Nephron (organoid): ENCODE results near the gene PORCN.

Experiments
- H3K27ac Mint-ChIP-seq, 3 experiments: 2 replicates each; pipeline ENCODE4 v1.8.0; 2020; ENCODE audit warnings: mixed read lengths in 3 of 3, mild to moderate bottlenecking in 2 of 3, moderate library complexity in 1 of 3
- H3K27me3 Mint-ChIP-seq: 2 replicates; pipeline ENCODE4 v1.8.0; 2021; ENCODE audit warnings: low read depth, mild to moderate bottlenecking, moderate library complexity, mixed read lengths
- H3K36me3 Mint-ChIP-seq: 2 replicates; pipeline ENCODE4 v1.8.0; 2020; ENCODE audit warnings: low read depth, mixed read lengths
- H3K4me1 Mint-ChIP-seq: 2 replicates; pipeline ENCODE4 v1.8.0; 2020; ENCODE audit warnings: mixed read lengths
- H3K4me3 Mint-ChIP-seq, 3 experiments: 2 replicates each; pipeline ENCODE4 v1.8.0; 2020; ENCODE audit warnings: mild to moderate bottlenecking in 3 of 3, mixed read lengths in 3 of 3, moderate library complexity in 2 of 3
- H3K9me3 Mint-ChIP-seq: 2 replicates; pipeline ENCODE4 v1.8.0; 2020; ENCODE audit warnings: mixed read lengths
- TF ChIP-seq, protein P1 (sequence below), 3 experiments: fragments of 200-600 bp; sonication (generic); IDR thresholded peaks; one replicate each; pipeline ENCODE4 v1.5.0; 2021; ENCODE audit warnings: antibody characterized with exemption in 3 of 3; ENCODE audit not compliant: unreplicated experiment in 3 of 3

Gene PORCN

DNA sequence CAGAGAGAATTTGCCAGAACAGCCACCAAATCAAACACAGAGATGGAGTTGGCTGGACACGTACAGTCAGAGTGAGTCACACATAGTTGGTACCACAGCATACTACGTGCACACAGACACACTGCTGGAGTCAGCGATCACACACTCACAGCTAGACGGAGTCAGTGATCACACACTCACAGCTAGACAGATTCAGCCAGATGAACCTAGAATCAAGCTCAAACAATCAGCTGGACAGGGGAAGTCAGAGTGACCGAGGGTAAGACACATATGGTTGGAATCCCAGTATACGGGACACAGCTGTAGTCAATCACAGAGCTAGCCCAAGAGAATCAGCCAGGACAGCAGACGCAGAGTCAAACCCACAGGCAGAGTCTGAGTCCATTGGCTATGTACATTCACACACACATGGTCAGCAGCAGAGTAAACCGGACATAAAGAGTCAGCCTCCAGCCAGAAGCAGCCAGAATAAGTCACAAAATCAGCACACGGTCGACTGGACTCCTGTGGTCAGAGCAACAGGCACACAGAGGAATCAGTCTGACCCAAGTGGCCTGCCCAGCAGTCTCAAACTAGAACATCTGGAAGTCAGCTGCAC lies 43.4 kb upstream of the PORCN start:
- H3K27ac Mint-ChIP-seq: peak overlapping the region; percentile 2 to 83 (median 59)
- peaks cover 17% of the 10 kb centered on the region for H3K9me3 Mint-ChIP-seq
- TF ChIP-seq, protein P1, sequence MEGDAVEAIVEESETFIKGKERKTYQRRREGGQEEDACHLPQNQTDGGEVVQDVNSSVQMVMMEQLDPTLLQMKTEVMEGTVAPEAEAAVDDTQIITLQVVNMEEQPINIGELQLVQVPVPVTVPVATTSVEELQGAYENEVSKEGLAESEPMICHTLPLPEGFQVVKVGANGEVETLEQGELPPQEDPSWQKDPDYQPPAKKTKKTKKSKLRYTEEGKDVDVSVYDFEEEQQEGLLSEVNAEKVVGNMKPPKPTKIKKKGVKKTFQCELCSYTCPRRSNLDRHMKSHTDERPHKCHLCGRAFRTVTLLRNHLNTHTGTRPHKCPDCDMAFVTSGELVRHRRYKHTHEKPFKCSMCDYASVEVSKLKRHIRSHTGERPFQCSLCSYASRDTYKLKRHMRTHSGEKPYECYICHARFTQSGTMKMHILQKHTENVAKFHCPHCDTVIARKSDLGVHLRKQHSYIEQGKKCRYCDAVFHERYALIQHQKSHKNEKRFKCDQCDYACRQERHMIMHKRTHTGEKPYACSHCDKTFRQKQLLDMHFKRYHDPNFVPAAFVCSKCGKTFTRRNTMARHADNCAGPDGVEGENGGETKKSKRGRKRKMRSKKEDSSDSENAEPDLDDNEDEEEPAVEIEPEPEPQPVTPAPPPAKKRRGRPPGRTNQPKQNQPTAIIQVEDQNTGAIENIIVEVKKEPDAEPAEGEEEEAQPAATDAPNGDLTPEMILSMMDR (IDR thresholded peaks at IDR 0.05; ENCODE audit: unreplicated experiment in 3 of 3): no peak

DNA sequence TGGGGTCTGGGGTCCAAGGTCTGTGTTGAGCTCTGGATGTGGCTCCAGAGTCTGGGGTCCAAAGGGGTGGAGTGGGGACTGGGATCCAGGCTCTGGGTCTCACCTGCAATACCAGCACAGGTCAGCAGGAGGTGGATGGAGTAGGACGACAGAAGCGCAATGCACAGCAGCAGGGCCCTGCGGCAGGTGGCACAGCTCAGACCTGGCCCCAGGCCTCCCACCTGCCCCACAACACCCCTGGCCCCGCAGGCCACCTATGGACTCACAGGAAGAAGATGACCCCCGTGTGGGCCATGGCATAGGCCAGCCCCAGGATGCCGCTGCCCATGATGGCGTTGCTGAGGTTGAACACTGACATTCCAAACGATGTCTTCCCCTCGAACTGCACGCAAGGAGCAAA lies 42.1 kb upstream of the PORCN start:
- H3K36me3 Mint-ChIP-seq: no peaks in the 10 kb centered on the region
- H3K27me3 Mint-ChIP-seq: peaks cover 17% of the 10 kb centered on the region
- H3K4me3 Mint-ChIP-seq: peak overlapping the region in 2 of 3 experiments; percentile 69 to 75
- H3K27ac Mint-ChIP-seq: peak overlapping the region in 1 of 3 experiments; percentile 48
- peaks cover 17% of the 10 kb centered on the region for H3K9me3 Mint-ChIP-seq
- H3K4me1 Mint-ChIP-seq: peaks cover 38% of the 10 kb centered on the region
- TF ChIP-seq, protein P1 (IDR thresholded peaks at IDR 0.05; ENCODE audit: unreplicated experiment in 3 of 3): no peak

More for the DNA sequence above, 43.4 kb upstream of the PORCN start:
- Mint-ChIP-seq H3K27me3 (peaks cover 17% of the 10 kb centered on the region), H3K4me1 (peaks cover 38% of the 10 kb centered on the region), H3K4me3 (peak overlapping the region; percentile 31 to 66 (median 46)), H3K36me3 (no peaks in the 10 kb centered on the region)

DNA sequence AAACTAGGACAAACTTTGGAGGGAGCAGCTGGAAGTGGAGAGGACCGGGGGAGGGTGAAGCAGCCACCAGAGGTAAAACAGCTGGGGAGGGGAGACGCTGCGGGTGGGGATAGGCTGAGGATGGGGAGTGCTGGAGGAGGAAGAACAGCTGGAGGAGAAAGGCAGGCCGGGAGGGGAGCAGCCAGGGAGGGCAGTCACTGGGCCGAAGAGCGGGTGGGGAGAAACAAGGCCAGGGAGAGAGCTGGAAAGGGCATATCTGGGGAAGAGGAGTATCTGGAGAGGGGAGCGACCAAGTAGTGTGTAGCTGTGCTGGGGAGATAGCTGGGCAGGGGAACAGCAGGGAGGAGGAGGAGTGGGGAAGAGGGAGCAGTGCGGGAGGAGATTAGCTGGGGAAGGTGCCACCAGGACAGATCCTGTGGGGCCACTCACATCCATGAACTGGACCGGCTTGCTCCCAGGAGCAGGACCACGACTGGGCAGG lies 41.5 kb upstream of the PORCN start:
- H3K4me1 Mint-ChIP-seq: peaks cover 38% of the 10 kb centered on the region
- TF ChIP-seq, protein P1 (IDR thresholded peaks at IDR 0.05; ENCODE audit: unreplicated experiment in 3 of 3): no peak
- peak overlapping the region; percentile 53 to 75 (median 69) for H3K4me3 Mint-ChIP-seq
- H3K9me3 Mint-ChIP-seq: peaks cover 17% of the 10 kb centered on the region
- H3K27me3 Mint-ChIP-seq: peaks cover 17% of the 10 kb centered on the region
- no peaks in the 10 kb centered on the region for H3K36me3 Mint-ChIP-seq
- peak overlapping the region; percentile 22 to 82 (median 48) for H3K27ac Mint-ChIP-seq

DNA sequence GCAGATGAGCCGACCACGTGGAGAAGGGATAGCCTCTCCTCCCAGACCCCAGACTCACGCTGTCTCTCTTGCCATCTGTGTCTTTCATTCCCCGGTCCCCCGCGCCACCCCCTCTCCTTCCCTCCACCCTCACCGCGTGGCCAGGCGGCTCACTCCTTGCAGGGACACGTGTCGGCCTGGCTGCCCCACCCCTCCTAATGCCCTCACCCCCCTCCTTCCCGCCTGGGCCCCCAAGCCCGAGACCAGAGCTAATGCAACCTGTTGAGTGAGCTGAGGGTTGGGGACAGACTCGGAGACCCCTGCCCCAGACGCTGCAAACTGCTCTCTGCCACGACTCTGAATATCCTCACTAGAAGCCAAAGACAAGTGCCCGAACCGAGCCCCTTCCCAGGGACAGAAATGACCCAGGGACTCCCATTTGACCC lies 40.5 kb upstream of the PORCN start:
- Mint-ChIP-seq H3K4me3 (peak overlapping the region; percentile 69 to 77 (median 75)), H3K9me3 (peaks cover 17% of the 10 kb centered on the region), H3K36me3 (no peaks in the 10 kb centered on the region), H3K4me1 (peaks cover 45% of the 10 kb centered on the region), H3K27ac (peak overlapping the region; percentile 13 to 22 (median 15)), H3K27me3 (peaks cover 17% of the 10 kb centered on the region)
- TF ChIP-seq, protein P1 (IDR thresholded peaks at IDR 0.05; ENCODE audit: unreplicated experiment in 3 of 3): no peak

DNA sequence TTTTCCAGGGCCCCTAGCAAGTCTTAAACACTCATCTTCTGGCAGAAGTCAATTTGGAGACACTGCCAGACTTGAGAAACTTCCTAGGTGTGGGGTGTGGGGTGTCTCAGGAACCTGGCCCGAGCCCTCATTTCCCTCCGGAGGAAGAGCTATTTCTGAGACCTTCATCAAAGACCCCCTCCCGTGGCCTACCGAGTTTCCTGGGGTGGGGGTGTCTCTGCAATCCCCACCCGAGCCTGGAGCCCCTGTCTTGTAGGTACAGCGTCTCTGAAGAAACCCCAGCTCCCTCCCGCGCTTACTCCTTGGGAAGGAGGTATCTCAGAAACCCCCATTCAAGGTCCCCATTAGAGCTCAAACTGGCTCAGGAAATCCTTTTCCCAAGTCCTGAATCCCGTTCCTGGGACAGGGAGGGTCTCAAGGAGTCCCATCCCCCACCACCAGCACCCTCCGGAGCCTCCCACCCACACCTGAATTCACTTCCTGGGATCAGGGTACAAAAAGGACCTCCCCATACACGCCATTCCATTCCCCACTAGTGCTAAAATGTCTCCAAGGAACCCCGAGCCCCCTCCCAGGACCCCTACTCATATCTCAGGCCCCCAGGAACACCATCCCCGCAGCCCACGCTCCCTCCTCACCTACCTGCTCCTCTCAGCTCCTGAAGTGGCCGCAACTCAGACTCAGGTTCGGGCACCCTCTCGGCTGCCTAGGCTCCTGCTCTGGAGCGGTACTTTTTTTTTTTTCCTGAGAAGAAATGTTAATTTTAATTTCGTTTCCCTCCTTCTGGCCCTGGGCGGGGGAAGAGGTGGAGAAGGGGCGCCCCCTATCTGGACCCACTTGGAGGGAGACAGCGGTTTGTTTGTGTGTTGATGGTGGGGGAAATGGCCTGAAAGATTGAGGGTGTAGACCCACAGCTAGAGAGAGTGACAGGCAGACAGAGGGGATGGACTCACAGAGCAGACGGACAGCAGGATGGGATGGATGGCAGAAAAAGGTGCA lies 39.8 kb upstream of the PORCN start:
- Mint-ChIP-seq H3K27ac (no peak overlapping the region), H3K9me3 (peaks cover 17% of the 10 kb centered on the region), H3K4me3 (peak overlapping the region; percentile 69 to 77 (median 77)), H3K27me3 (peaks cover 17% of the 10 kb centered on the region), H3K4me1 (peaks cover 44% of the 10 kb centered on the region), H3K36me3 (no peaks in the 10 kb centered on the region)
- TF ChIP-seq, protein P1 (IDR thresholded peaks at IDR 0.05; ENCODE audit: unreplicated experiment in 3 of 3): no peak
